GM12873 (cell line): ENCODE results near the gene BHLHE40.

Source experiments
- CTCF ChIP-seq: IDR thresholded peaks from 2 replicates; pipeline ENCODE4 v1.5.1; 2012; ENCODE audit warnings: low read depth, mild to moderate bottlenecking, moderate library complexity, low read length, control low read depth; ENCODE audit not compliant: insufficient read depth; ENCODE audit errors: missing control alignments

Gene BHLHE40

GRCh38 chr3:4950351-4950784, 28.9 kb upstream of the BHLHE40 start:
- TF ChIP-seq CTCF: no peak

- TF ChIP-seq CTCF: no peak
Measured at GRCh38 chr3:4950948-4951347, 28.3 kb upstream of the BHLHE40 start.

GRCh38 chr3:4953119-4953518, 26.1 kb upstream of the BHLHE40 start:
- no peak for TF ChIP-seq CTCF

GRCh38 chr3:4954256-4955000, 24.8 kb upstream of the BHLHE40 start:
- TF ChIP-seq CTCF: no peak

GRCh38 chr3:4956099-4956498, 23.1 kb upstream of the BHLHE40 start:
- TF ChIP-seq CTCF: no peak

GRCh38 chr3:4956738-4957137, 22.5 kb upstream of the BHLHE40 start:
- TF ChIP-seq CTCF: no peak

GRCh38 chr3:4957978-4958377, 21.3 kb upstream of the BHLHE40 start:
- TF ChIP-seq CTCF: no peak
